SW 1271 (cell line): Measurements from ENCODE around the gene SH2D1A.
"Not testable (repeated sequence)": the region's sequence is repeated elsewhere in the genome, so short reads cannot be mapped to it uniquely, and the experiment has no call there.

Experiments used
- DNase-seq, 2 experiments: peaks; one replicate each; lab custom pipeline; 2025; lab: John Stamatoyannopoulos, UW

The SH2D1A gene

DNA sequence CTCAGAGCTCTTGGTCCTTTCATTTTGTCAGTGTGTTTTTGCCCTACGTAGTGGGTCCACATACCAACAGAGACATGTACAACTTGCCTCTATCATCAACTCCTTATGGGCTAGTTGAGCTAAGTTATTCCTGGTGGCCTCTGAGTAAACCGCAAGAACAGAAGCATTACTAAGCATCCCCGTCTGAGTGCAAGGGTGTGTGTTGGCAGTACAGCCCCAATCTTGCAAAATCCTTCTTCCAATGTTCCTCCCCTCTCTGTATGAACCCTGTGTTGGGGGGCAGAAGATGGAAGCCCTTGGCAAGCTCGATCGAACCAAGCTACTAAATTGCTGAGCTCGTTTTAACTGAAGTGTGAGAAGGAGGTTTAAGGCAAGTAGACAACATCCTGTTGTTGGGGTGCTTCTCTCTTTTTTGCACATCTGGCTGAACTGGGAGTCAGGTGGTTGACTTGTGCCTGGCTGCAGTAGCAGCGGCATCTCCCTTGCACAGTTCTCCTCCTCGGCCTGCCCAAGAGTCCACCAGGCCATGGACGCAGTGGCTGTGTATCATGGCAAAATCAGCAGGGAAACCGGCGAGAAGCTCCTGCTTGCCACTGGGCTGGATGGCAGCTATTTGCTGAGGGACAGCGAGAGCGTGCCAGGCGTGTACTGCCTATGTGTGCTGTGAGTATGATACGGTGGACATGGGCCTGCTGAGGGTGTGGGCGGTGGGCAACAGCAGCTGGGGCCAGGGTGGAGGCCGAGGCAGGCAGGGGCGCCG is at the start of gene SH2D1A:
Gene SH2D1A, plus strand, starts transcription at position 447 of the 760 bp plus-strand sequence. Its CDS starts 80 bp downstream, at position 527.
- no peak for DNase-seq

DNA sequence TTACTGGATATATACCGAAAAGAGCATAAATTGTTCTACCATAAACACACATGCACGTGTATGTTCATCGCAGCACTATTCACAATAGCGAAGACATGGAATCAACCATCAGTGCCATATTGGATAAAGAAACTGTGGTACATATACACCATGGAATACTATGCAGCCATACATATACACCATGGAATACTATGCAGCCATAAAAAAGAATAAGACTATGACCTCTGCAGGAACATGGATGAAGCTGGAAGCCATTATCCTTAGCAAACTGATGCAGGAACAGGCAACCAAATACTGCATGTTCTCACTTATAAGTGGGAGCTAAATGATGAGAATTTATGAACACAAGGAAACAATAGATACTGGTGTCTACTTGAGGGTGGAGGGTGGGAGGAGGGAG is 47.0 kb upstream of the SH2D1A start:
- DNase-seq: not testable (repeated sequence)

DNA sequence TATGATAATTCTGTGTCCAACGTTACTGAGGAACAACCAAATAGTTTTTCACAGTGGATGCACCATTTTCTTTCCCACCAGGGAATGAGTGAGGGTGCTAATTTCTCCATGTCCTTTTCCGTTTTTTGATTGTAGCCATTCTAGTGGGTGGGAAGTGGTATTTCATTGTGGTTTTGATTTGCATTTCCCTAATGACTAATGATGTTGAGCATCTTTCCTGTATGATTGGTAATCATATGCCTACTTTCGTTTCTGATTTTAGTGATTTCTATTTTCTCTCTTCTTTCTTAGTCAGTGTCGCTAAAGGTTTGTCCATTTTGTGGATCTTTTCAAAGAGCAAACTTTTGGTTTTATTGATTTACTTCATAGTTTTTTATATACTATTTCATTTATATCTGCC is 46.0 kb upstream of the SH2D1A start:
- DNase-seq: no peak

DNA sequence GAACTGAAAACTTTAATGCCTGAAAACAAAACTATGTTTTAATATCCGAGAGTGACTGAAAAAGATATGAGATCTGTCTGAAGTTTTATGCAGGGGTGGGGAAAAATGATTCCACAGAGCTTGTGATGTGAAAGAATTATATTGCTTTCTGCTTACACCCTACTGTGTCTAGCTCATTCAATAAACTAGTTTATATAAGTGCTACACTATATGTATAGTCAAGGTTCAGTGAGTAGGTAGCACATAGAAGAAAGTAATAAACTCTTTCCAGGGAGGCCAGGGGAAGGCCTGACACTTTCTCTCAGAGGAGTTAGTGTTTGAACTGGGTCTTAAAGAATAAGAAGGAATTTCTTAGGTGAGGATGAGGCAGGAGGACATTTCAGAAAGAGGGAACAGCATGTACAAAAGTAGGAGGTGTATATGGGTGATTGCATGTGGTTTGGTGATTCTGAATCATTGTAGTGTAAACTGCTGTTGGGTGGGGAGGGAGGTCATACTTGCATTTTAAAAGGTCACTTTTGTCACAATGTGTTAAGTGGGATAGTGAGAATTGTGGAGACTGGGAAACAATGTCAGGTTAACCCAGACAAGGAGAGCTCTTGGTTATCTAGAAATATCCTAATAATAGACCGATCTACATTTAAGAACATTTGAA is 39.0 kb upstream of the SH2D1A start:
- DNase-seq: no peak

DNA sequence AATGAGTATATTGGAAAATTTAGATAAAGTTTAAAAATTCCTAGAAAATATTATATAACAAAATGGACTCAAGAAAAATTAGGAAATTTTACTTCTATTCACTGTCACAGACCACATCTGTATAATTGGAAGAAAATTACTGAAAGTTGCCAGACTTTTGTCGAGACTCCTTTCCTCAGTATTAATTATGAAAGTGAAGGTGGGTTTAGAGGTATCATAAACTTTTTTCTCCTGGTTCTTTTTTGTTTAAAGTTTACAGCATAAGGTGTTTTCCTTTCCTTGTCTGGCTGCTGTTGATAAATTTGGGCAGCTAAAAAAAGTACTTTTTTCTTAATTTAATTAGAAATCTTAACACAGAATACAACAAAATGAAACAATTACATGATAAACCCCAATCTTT is 20.6 kb upstream of the SH2D1A start:
- DNase-seq: no peak

DNA sequence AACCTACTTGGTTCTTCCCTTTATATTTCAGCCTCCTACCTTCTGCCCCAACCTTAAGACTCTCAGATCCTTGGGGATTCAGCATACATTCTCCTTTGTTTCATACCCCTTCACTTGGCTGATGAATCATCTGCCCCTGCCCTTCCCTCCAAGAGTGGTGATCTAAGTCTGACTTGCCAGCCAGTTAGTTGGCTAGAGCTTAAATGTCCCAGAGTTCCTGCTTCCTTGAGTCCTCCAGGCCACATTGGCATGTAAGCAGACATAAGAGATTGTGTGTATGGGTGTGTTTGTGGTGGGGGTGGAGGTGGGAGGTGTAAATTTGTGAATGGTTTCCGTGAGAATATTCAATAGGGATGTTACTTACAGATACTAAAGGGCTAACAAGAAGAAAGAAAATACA is 17.6 kb upstream of the SH2D1A start:
- no peak for DNase-seq

DNA sequence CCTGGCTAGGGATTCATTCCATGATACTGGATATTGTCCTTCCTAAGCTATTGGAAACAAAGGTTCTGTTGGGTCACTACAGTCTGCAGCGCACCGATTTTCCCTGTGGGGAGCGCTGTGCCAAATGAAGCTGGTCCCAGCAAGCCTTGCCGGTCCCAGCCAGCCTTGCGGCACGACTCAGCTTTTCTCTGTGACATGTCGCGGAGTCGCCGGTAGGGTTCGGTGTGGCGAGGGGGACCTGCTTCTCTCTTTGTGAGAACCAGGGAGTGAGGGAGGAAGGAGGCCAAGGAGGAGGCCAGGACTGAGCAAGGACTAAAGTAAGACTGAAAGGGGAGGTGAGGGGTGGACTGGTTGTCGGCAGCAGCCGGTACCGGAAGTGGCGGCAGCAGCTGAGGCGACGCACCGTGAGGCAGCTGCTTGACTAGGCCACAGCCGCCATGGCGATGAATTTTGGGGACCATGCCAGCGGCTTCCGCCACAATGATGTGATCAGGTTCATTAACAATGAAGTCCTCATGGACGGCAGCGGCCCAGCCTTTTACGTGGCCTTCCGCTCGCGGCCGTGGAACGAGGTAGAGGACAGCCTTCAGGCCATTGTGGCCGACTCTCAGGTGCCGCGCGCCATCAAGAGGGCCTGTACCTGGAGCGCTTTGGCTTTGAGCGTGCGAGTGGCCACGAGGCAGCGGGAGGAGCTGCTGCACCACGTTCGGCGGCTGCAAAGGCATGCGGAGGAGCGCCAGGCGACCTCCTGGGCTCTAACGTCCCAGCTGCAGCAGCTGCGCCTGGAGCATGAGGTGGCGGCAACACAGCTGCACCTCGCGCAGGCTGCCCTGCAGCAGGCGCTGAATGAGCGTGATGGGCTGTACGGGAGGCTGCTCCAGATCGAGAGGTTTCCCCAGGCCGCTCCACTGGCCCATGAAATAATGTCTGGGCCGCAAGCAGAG is 13.6 kb upstream of the SH2D1A start, which contains the start of gene TEX13D:
Gene TEX13D, plus strand, starts transcription at position 180 of the 944 bp plus-strand sequence. Its CDS starts 258 bp downstream, at position 438.
- no peak for DNase-seq

DNA sequence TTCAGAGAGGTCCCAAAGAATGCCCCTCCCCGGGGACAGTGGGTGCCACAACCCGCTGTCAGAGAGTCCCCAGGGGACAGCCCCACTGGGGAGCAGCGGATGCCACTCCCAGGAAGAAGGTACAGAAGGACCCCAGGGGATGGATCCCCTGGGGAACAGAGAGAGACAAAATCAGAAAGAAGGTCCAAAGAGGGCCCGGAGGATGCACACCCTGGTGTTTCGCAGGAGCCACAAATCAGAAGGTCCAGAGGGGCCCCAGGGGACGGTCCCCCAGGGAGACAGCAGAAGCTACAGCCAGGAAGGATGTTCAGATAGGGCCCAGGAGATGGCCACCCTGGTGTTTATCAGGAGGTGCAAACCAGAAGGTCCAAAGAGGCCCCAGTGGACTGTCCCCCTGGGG is 12.5 kb upstream of the SH2D1A start:
- DNase-seq: no peak

DNA sequence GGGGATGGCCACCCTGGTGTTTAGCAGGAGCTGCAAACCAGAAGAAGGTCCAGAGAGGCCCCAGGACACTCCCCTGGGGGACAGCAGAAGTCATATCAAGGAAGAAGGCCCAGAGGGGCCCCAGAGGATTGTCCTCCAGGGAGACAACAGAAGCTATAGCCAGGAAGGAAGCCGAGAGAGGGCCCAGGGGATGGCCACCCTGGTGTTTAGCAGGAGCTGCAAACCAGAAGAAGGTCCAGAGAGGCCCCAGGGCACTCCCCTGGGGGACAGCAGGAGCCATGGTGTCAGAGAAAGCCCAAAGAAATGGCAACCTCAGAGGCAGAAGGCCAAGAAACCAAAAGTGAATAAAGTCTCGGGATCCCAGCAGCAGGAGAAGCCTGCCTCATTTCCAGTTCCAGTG is 11.8 kb upstream of the SH2D1A start:
- DNase-seq: not testable (repeated sequence)

DNA sequence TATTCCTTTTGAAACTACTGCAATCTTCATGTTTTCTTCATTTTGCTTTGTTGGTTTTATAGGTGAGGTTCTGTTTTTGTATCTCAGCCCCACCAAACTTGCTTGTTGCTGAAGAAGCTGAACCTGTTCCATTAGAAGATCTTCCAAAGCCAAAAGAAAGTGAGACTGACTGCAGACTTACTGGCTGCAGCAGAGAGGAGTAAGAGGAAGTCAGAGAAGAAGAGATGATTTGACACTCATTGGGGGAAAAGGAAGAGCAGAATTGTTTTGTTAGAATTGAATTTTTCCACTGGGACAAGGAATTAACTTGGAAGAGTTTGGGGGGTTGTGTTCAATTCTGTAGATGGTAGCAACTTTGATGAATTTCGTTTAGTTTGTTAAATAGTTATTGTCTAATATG is 10.8 kb upstream of the SH2D1A start:
- no peak for DNase-seq

DNA sequence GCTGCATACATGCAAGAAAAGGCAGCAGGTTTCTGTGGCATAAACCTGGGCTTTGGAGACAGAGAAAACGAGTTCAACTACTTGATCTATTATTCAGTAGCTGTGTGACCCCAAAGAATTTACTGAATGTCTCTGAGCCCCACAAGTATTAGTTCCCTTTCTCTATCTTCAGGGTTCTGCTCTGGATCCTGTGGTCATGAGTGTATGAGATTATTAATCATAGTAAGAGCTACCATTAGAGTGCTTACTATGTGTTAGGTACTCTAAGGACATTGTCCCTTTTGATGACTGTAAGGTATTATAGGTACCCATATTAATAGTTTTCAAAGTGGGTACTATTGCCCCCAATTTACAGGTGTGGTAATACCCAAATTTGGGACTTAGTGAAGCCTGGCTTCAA is 8.4 kb upstream of the SH2D1A start:
- DNase-seq: no peak

DNA sequence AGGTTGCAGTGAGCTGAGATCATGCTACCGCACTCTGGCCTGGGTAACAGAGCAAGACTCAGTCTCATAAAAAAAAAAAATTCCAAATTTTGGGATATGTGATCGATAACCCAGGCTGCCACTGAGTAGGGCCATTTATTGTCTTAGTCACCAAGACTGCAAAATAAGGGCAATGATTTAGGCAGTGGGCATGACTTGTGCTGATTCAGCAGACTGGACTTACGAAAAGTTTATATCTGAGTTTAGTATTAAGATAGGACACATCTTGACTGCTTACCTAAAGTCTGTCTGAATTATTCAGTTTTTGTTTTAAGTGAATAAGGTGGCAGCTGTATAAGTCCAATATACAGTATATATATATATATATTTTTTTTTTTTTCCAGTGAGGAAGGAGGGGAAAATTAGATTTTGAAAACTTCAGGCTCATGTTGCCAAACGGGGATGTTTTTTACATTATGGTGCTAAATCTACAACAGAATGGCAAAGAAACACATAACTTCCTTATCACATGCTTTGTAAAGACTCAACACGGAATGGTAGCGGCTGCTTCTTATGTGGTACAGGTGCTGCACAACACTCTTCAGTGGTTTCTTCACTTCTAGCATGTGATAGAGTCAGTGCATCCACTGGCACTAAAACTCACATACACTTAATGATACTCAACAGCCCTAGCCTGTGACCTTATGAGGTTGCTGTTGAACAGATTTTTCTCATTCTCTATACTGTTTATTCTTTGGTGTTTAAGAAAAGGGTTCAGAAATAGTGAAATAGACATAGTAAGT is 7.4 kb upstream of the SH2D1A start:
- DNase-seq: no peak

DNA sequence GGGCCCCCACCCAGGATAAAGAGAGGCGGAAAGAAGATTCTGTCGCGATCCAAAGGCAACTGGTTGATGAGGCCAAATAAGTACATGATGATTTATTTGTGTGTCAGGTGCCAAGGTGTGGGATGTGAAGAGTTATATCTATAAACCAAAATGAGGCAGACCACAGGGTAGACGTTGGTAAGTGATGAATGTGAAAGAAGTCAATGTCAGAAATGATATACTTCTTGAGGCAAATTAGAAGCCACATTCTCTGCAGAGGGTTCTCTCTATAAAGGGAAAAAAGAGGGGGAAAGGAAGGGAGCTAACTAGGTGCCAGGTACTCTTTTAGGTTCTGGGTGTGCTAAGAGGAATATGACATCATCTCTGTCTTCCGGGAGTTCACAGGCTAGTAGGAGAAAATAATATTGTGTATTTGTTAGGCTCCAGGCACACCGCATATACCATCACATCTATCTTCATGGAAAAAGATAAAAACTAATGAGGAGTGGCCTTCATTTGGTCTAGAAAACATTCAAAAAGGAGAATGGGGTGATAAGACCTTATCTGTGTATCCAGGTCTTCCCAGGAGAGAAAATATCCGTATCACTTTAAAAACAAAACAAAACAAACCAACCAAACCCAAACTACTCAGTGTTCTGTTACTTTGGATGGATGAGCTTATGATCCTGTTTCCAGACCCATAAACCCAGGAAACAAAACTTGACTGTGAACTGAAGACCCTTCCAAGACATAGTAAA is 4.8 kb upstream of the SH2D1A start:
- DNase-seq: no peak

DNA sequence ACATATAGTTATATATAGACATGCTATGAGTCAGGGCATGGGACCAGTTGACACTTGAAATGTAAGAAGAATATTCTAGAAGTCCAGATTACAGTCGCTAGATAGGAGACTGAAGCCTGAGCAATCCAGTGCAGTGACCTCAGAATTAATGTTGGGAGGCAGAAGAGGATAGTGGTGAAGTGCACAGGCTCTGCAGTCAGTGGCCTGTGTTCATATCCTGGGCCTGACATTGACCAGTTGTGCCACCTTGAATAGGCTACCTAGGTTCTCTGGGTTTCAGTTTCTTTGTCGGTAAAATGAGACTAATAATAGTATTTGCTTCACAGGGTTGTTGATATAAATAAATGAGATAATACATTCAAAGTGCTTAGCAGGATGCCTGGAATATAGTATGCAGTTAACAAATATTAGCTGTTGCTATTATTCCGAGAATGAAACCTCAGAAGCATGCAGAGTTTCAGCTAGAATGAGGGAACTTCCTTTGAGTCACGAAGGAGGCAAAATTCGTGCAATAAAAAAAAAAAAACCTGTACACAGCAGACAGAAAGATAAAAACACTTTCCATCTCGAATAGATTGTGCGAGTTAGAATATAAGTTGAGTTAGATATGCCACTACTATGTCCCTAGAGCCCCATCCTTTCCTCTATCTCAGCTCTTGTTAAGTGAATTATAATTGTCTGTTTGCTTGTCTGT is 4.0 kb upstream of the SH2D1A start:
- DNase-seq: no peak

DNA sequence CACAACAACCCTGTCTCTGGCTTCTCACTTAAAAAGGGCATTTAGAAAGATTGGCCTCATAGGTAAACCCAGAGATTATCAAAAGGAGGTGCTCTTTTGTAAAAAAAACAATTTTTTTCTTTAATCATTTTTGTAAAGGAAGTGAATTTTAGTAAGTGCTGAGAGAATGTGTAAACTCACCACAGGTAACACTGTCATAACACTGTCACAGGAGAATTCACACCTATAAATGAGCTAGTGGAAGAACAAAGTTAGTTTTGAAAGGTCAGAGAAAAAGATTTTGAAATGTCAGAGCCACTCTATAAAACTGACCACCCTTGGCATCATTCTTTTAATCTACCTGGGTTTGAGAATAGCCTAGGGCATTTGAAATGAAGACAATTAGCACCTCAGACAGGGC is 3.3 kb upstream of the SH2D1A start:
- DNase-seq: no peak

DNA sequence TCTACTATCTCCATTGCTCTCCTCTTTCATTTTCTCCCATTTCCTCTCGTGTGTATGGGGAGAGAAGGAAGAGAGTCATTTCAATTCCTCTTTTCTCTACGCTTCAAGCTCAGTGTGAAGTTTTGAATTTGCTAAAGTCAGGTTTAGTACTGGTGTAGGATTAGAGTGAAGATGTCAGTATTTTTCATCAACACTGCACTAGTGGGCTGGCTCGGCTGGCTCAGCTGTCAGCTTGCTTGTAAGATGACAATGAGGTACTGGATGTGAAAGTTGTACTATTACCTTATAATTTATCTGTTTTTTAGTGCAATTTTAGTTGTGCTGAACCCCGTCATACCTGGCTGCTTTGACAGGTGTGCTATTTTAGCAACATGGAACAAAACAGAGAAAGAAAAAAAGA is 2.1 kb upstream of the SH2D1A start:
- DNase-seq: no peak

DNA sequence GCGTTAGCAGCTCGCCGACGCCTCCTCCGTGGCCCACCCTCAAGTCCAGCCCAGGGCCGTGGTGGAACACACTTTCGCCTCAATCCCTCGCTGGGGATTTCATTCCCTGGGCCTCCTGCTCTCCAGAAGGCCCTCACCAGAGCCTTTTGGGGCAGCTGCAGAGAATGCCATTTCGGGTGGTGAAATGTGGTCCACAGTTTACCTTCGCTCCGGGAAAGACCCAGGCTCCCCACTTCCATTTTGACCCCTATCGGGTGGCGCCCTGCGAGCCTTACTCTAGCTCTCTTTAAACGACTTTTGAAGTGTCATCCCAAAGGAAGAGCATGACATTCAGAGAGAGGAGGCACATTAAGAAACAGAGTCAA is 496 bp downstream of the SH2D1A start:
- DNase-seq: no peak

DNA sequence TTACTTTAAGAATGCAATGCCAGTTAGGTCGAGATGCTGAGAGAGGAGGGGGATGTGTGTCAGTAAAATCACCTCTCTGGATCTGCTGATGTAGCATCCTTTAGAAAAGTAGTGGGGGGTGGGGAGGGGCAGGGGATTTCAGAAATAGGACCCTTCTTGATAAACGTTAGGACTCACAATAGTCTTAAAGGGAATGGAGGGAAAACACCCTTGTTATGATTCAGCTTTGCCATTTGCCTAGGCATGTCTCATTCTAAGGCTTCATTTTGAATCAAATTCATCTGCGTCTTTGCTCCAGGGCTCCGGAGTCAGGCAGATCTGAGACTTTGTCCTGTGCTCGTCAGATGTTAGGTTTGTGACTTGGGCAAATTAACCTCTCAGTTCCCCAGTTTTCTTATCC is 879 bp downstream of the SH2D1A start:
- no peak for DNase-seq

DNA sequence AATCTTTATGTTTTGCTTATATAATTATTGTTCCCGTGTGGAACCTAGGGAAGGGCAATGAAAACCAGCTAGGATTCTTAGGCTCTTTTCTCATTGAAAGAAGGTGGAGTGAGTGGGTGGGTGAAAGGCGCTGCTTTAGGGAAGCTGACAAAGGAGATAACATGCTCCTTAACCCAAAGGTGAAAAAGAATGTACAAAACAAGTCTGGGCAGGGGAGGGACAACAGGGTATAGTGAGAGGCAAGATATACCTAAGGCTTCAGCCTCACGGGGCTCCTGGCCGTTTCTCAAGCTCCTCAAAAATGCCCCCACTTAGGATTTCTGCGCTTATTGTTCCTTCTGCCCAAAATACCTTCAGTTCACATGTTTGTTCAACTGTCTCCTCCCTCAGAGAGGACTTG is 1.8 kb downstream of the SH2D1A start:
- no peak for DNase-seq

DNA sequence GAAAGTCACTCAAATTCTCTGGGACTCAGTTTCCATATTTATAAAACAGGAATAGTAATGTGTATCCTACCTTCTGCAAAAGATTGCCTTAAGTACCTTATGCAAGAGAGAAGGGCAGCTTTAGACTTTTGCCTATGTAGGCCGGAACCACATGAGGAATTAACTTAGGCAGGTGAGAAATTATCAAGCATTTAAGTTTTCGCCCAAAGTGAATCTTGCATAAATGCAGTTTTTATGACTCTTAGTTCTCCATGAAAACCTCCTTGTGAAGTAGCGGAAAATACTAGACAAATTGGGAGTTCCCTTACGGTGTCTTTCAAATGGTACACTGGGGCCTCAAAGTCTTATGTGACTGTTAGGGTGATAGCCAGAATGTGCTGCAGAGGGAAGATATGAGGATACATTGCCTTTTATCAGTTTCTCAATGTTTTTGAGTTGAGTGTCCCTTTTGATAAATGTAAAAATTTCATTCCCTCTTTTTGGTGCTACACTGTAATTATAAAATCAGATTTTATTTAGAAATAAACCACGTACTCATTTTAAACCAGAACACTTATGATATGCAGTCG is 2.6 kb downstream of the SH2D1A start:
- no peak for DNase-seq
